HG02870 (cell line): Measurements from ENCODE around the gene CACNA1G.

Source experiments
- ATAC-seq: cut with Tn5 transposase; IDR thresholded peaks from one replicate; pipeline ENCODE4 v1.9.1; 2021; ENCODE audit warnings: mild to moderate bottlenecking, moderate library complexity; ENCODE audit not compliant: unreplicated experiment

CACNA1G gene

DNA sequence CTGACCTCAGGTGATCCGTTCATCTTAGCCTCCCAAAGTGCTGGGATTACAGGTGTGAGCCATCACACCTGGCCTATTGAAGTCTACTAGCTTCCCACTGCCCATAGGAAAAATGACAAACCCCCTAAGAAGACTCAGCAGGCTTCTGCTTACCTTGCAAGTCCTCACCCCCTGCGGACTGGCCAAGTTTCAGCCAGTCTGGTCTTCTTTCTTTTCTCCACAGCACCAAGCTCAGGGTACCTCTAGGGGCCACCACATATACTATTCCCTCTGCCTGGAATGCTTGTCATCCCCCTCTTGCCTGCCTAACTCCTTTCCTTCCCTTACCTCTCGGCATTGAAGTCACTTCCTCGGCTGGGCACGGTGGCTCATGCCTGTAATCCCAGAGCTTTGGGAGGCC lies 105.3 kb downstream of the CACNA1G start:
- ATAC-seq = no peak

- no peak for ATAC-seq
These were observed 105.8 kb downstream of the CACNA1G start for GRCh38 chr17:50666316-50666715.

DNA sequence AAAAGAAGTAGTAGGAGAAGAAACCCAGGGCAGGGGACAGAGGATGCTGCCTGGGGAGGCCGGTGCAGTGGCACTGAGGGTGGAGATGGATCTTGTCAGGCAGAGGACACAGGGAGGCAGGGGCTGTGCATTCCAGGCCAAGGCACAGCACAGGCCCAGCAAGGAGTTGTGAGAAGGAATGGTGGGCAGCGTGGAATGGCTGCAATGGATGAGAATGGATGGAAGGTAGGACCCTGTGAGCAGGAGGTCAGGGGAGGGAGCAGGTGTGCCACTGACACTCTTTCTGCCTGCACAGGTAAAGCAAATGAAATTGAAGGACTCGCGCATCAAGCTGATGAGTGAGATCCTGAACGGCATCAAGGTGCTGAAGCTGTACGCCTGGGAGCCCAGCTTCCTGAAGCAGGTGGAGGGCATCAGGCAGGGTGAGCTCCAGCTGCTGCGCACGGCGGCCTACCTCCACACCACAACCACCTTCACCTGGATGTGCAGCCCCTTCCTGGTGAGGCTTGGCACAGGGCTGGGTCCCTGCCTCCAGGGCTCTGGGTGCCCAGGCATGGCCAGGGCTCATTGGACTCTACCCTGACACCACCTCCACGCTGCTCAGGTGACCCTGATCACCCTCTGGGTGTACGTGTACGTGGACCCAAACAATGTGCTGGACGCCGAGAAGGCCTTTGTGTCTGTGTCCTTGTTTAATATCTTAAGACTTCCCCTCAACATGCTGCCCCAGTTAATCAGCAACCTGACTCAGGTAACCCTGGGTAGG lies 106.9 kb downstream of the CACNA1G start:
- ATAC-seq = no peak

GRCh38 chr17:50668025-50668837 lies 107.7 kb downstream of the CACNA1G start:
- no peak for ATAC-seq

DNA sequence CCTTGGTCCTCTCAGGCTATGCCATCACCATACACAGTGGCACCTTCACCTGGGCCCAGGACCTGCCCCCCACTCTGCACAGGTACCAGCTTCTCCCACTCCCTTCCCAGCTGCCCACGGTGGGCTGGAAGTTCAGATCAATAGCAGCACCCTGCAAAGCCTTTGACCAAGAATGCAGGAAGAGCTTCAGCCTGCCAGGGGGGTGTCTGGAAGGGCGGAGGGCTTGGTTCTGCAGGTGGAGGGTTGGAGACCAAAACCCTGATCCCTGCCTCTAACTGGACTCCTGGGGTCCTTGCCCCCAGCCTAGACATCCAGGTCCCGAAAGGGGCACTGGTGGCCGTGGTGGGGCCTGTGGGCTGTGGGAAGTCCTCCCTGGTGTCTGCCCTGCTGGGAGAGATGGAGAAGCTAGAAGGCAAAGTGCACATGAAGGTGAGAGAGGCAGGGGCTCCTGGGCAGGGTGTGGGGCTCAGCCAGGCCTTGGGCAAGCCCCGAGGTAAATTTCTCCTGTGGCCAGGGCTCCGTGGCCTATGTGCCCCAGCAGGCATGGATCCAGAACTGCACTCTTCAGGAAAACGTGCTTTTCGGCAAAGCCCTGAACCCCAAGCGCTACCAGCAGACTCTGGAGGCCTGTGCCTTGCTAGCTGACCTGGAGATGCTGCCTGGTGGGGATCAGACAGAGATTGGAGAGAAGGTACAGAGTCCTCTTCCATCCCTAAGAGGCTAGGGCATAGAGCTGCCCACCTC lies 108.5 kb downstream of the CACNA1G start:
- no peak for ATAC-seq

DNA sequence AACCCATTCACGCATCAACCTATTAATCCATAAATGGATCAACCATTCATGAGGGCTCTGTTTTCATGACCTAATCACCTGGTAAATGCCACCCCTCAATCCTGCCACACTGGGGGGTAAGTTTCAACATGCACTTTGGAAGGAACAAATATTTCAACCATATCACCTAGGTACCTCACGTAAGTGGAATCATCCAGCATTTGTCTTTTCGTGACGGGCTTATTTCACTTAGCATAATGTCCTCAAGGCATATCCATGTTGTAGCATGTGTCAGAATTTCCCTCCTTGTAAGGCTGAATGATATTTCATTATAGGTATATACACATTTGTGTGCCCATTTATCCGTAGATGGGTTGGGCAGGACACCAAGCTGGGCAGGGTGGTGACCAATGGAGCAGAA lies 111.6 kb downstream of the CACNA1G start:
- no peak for ATAC-seq

- no peak for ATAC-seq
These were observed 112.5 kb downstream of the CACNA1G start for GRCh38 chr17:50672831-50673551.

DNA sequence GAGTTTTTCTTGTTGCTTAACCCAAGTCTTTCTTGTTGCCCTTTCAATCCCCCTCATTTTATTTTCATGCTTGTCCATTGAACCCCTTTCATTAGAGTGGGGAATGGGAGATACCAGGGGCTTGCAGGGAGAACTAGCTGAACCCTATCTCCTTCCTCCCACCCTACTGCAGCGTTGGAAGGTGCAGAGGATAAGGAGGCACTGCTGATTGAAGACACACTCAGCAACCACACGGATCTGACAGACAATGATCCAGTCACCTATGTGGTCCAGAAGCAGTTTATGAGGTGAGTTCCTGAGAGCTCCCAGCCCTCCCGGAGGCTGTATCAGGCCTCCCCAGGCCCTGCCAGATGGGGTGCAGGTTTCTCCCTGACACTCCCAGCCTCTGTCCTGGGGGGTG lies 114.7 kb downstream of the CACNA1G start:
- no peak for ATAC-seq

GRCh38 chr17:50675627-50676026 lies 115.1 kb downstream of the CACNA1G start:
- no peak for ATAC-seq

GRCh38 chr17:50676065-50676975 lies 115.8 kb downstream of the CACNA1G start:
- no peak for ATAC-seq
